DMS53 treated with DMSO at 0.1 percent for 48 hours (cell line): ENCODE results near the gene CDH15.

Experiments
- DNase-seq: peaks from one replicate; lab custom pipeline; 2025; ENCODE audit not compliant: unreplicated experiment; lab: John Stamatoyannopoulos, UW

The CDH15 gene

DNA sequence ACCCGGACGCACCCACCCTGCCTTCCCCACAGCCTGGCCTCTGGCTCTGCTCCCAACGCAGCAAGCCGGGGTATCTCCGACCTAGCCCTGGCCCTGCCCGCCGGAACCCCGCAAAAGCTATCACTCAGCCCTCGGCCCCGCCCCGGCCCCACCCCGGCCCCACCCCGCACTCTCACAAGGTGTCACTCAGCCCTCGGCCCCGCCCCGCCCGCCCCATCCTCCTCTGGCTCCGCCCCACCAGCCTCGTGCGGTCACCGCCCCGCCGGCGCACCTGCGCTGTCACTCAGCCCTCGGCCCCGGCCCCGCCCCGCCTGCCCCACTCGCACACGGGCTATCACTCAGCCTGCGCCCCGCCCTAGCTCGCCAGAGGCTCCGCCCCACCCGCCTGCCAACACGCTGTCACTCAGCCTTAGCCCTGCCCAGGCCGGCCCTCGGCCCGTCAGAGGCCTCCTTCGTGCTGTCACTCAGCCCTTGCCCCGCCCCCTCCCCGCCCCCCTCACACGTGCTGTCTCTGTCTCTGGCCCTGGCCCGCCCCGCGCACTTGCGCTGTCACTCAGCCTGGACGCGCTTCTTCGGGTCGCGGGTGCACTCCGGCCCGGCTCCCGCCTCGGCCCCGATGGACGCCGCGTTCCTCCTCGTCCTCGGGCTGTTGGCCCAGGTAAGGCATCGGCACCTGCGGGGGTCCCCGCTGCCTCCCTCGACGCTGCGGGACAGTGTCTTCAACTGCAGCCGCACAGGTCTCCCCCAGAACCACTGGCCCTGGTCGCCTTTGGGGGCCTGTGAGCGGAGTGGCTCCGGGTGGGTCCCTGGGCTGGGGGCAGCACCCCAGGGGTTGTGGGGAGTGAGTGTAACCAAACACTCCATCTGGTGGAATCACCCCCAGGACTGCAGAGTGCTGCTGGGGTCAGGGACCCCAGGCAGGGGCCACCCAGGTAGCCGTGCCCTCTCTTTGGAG is at the start of gene CDH15:
TSS of gene CDH15 (plus strand) at position 533 of the 955 bp plus-strand sequence. CDS start at position 617, 84 bp downstream.
- peak; percentile 68 for DNase-seq

DNA sequence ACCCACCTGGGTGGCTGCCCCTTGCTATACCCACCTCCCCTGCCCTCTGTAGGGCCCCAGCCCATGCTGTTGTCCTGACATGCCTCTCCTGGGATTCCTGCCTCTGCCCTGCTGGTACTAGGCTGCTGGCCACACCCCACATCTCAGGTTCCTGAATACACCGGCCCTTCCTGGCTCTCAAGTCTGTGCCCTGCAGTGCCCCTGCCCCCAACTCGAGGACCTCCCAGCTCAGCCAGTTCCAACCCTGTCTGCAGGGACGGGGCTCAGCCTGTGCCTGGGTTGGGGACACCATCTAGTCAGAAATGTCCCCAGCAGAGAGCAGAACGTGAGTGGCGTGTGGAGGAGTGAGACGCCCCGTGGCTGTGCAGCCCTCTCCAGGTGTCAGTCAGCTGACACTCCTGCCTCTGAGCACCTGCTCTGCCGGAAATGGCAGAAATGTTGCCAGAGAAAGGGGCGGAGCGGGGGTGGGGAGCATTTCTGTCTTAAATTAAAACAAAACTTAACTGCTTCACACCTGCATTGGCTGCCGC is 49.2 kb upstream of the CDH15 start:
- DNase-seq, result peak; percentile 77

DNA sequence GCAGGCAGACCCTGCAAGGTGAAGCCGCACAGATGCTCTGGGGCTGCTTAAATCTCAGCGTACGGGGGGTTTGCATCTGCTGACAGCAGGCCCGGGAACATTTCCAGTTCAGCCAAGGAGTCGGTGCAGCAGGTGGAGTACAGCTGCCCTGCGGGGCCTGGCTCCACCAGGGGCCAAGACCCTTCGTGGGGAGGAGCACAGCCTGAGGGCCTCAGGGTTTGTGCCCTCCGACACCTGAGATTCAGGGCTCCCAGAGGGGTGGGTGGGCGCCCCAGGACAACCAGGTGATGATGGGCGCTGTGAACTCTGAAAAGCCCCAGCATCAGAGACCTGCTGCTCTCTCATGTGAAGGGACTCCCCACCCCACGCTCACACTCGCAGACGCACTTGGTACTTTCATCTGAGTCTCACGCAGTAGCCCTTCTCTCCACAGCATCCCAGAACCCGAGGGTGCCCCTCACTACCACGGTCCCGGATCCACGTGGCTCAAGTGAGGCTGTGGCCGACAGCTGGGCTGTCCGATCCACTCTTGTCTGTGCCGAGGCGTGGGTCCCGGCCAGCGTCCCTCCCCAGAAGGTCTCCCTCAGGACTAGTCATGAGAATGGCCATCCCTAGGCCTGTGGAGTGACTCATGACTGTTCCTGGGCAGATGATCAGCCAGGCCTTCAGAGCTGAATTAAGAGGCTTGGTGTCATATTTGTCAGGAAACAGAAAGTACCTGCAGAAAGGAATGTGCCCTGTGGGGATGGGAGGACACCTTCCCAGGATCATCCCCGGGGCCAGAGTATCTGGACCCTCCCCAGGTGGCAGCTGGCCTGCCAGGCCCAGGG is 48.3 kb upstream of the CDH15 start:
- DNase-seq, result no peak

GRCh38 chr16:89123831-89124100 is 47.8 kb upstream of the CDH15 start:
- no peak for DNase-seq

GRCh38 chr16:89129378-89129777 is 42.2 kb upstream of the CDH15 start:
- DNase-seq, result no peak

DNA sequence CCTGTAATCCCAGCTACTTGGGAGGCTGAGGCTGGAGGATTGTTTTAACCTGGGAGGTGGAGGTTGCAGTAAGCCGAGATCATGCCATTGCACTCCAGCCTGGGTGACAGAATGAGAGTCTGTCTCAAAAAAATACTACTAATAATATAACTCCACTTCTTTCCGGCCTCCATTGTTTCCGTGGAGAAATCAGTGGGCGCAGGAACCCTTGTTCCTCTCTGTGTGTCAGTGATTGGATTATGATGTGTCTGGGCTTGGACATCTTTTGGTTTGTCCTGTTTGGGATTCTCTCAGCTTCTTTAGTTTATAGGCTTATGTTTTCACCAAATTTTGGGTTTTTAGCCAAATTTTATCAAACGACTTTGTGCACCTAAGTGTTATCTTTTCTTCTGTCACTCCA is 41.1 kb upstream of the CDH15 start:
- DNase-seq, result no peak

- DNase-seq, result no peak
Observed at GRCh38 chr16:89131783-89132182, 39.8 kb upstream of the CDH15 start.

GRCh38 chr16:89132194-89133005 is 39.1 kb upstream of the CDH15 start:
- DNase-seq, result no peak

DNA sequence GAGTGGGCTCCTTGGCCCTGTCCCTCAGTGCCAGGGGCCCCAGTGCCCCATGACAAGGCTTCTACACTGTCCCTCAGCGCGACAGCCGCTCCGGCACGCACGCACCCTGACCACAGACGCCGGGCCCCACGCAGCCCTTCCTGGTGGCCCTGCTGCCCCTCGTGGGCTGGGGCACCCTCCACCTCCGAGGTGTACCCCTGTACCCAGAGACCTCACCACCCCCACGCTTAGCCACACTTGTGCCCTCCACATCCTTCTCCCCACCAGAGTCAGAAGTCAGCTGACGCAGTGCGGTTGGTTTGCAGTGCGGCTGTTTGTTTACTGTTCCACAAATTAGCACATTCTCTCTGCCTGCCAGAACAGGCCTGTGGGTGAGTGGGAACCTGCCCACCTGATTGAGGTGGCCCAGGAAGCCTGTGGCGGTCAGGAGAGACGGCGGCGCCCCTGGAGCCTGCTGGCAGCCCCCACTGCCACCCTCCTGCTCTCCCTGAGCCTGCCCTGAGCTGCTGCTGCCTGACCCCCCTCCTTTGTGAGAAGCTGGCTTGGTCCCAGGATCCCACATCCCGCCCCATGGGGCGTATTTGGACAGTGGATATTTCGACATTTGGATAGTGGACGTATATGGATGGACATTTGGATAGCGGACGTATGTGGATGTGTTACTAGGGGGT is 38.0 kb upstream of the CDH15 start:
- no peak for DNase-seq

- no peak for DNase-seq
Observed at GRCh38 chr16:89134269-89134668, 37.3 kb upstream of the CDH15 start.

DNA sequence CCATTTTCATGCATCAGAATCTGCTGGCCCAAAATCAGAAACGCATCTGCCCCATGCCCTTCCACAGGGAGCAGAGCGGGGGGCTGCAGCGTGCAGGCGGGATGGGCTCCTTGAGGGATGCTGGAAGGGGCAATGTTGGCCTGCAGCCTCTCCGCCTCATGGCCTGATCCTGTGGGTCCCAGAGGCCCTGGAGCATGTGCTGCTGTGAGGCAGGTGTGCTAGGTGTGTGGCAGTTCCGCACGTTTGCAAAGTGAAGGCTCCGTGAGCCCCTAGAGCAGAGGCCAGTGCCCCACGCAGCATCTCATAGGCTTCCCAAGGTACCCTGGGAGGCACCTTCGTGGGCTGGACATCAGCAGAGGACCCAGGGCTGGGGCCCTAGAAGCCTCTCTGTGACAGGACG is 36.4 kb upstream of the CDH15 start:
- no peak for DNase-seq

DNA sequence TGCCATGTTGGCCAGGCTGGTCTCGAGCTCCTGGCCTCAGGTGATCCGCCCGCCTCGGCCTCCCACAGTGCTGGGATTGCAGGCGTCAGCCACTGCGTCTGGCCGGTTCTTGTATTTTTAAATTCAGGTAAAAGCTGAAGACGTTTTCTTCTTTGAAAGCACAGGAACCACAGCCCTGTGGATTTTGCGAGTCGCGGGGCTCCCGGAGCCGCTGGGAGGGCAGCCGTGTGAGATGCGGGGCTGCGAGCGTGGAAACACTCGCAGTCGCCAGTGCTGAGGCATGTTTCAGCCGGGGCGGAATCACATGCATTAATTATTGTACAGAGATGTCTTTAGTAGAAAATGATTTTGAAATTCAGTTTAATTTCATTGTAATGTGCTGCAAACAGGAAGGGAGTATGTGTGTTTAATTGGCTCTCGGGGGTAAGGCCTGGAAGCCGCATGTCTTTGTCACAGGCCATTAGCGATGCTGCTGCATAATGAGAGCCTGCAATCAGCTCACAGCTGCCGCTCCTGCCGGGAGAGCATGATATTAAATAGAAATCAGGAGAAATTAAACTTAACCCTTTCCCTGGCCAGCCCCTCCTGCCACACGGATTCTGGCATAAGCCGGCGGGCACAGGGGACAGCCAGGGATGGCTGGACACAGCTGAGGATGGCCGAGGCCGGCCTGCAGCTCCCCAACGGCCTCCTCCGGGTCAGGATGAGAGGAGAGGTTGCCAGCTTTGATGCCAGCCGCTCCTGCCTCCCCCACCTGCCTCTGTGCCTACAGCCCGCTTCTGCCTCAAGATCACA is 35.4 kb upstream of the CDH15 start:
- DNase-seq, result no peak

DNA sequence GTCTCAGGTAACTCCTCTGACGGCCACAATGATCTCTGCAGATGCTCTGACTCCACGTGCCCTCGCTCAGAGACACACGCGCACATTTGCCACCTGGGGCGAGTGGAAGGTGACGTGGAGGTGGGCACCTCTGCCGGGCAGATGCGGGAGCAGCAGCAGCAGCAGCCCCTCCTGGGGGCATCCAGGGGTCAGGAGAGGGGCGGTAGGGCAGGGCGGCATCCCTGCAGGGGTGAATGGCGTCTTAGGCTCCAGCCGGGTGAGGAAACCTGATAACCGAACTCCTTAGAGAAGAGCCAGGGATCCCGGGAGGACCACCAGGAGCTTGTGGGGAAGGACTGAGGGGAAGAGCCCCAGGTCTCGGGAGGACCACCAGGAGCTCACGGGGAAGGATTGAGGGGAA is 34.6 kb upstream of the CDH15 start:
- DNase-seq, result no peak

GRCh38 chr16:89137666-89138512 is 33.7 kb upstream of the CDH15 start:
- no peak for DNase-seq

DNA sequence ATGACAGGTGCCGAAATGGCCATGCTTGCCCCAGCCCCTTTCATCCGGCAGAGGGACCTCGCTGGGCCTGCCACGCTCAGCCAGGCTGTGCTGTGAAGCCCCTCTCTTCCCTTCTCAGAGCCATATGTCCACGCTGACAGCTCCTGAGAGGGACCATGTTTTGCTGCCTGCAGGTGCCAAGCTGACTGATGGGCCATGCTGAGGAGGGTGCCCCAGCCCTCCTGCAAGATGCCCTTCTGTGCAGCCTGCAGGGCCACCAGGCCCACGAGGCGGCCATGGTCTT is 33.1 kb upstream of the CDH15 start:
- no peak for DNase-seq

DNA sequence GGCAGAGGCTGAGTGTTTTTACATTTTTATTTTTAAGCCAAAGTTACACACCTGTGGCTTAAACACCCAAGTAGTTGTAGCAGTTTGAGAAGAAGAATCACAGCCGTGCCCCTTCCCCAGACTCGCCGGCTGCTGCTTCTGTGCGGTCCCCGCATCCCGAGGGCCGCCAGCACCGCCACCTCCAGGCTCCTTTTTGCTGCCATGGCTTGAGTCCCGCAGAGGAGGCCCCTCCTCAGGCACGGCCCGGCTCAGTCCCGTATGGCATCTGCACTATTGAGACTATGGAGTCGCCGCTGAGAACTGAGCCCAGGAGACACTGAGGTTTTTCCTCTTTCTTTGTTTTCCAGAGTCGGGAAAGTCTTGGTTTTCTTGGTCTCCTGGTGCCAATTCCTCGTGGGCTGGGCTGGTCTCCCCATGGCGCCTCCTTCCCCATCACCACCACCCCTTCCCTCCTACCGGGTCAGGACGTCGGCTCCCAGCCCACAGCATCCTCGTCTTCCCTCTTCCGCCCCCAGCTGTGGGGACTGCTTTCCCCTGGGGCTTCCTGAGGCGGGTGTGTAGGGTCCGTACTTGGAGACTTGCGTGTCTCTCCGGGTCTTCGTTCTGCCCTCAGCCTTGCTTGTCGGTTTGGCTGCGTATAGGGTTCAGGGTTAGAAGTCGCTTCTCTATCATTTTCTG is 32.6 kb upstream of the CDH15 start:
- DNase-seq, result no peak

GRCh38 chr16:89139907-89140361 is 31.6 kb upstream of the CDH15 start:
- no peak for DNase-seq

DNA sequence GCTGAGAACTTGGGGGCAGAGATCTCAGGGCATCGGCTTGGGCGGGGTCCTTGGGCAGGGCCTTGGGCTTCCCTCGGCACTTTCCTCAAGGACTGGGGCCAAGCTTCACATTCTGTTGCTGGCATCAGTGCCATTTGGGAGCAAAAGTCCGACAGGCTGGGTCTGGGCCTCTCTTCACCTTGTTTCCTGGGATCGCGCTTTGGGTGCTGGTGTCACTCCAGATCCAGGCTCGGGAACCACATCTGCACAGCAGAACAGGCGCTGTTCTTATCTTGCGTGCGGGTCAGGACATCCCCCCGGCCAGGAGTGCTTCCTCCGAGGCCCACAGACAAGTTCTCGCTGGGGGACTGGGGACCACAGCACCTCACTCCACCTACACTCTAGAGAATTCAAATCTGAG is 31.1 kb upstream of the CDH15 start:
- DNase-seq, result no peak
